ENCODE data around the gene MCF2L2.
"Not testable (repeated sequence)": the region's sequence is repeated elsewhere in the genome, so short reads cannot be mapped to it uniquely, and the experiment has no call there.

Gene MCF2L2

DNA sequence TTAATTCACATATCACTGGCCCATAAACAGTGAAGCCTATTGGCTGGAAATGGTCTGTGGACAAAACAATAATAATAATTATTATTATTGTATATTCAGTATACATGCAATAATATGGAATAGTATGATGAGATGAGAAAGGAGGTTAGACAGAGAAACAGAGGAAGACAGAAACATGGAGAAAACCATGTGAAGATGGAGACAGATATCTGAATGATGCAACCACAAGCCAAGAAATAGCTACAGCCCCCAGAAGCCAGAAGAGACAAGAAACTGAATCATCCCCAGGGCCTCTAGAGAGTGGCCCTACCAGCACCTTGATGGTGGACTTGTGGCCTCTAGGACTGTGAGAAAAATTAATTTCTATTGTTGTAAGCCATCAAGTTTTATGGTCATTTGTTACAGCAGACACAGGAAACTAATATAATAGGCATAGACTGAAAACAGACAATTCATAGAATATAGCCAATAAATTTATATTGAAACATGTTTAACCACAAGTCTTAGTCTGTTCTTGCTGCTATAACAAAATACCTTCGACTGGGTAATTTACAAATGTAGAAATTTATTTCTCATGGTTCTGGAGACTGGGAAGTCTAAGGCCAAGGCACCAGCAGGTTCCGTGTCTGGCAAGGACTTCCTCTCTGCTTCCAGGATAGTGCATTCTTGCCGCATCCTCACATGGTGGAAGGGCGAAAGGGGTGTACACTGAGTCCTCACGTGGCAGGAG lies 31.6 kb downstream of the MCF2L2 start:
- DNase-seq (ENCODE audit: low spot score), result no peak

DNA sequence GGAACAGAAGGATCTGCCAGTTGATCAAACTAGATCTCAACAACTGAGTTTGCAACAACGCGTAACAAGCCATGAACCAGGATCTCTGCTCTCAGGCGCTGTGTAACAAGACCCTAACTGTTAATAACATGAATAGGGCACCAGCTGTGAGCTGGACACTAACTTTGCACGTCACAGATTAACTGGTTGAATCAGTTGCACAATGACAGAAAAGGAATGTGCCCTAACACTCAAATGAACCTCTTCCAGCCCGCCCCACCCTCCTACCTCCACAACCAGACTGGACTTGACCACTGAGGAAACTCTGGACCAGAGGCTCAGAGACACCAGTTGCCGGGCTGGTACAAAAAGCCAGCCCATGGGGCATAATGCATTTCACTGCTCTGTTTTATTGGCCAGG lies 34.3 kb downstream of the MCF2L2 start:
- DNase-seq (ENCODE audit: low spot score), result no peak

DNA sequence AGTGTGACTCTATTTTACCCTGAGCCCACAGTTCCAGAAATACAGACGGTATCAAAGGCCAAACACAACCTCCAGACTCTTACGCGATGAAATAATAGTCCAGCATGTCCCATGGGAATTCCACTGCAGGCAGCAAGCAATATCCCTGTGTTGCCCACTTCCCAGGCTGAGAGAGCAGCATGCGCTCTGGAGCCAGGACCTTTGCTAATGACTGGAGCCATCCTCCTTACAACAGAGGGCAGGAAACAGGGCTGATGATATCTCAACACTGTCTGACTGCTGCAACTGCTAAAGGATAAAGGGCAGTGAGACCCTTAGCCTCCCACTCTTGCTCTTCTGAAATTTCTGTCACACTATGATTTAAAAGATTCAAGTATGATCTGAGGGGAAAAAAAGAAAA lies 34.8 kb downstream of the MCF2L2 start:
- no peak for DNase-seq (ENCODE audit: low spot score)

DNA sequence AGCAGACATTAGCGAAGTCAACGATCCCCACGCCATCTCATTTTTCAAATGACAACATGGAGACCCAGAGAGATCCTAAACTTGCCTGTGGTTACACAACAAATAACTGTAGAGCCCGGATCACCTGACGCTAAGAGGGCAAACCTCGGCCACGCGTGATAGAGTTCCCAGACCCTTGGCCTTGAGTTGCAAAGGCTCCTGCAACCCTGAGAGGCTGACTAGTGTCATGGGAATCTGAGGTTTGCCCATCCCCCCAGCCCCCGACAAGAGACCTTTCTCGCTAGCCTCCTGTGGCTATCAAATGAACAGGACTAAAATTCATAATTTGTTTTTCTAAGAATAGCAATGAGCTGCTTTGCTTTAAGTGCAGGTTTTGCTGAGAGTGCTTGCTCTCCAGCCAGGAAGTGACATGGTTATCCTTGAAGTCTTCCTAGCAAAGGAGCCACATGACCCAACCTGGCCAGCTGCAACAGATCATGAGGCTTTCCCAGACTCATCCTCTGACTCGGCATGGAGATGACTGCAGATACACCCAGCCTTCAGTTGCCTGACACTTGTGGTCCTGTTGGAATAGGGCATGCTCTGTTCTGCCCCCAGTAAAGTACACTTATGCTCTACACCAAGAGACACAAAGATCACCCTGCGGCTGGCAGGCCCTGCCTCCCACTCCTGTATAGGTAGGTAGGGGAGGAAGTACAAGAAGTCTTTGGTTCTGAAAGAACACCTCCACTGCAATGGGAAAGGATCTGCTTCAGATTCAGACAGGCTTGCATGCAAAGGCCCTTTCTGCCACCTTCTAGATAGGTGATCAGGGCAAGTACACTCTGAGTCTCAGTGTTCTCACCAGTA lies 36.0 kb downstream of the MCF2L2 start:
- DNase-seq (ENCODE audit: low spot score), result no peak

DNA sequence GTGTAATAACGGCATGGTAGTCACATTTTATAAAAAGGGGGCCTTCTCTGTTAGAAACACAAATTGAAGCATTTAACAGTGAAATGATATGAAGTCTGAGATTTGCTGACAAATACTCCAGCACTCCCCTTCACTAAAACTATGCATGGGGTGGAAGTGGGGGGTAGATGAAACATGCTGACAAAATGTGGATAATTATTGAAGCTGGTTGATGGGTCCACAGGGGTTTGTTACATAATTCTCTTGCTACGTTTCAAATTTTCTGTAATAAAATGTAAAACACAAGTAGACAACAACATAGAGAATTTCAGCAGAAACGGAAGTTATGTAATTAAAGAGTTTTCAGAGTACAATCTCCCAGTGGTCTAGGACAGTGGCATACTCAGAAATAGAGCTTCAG lies 37.0 kb downstream of the MCF2L2 start:
- DNase-seq (ENCODE audit: low spot score), result no peak

DNA sequence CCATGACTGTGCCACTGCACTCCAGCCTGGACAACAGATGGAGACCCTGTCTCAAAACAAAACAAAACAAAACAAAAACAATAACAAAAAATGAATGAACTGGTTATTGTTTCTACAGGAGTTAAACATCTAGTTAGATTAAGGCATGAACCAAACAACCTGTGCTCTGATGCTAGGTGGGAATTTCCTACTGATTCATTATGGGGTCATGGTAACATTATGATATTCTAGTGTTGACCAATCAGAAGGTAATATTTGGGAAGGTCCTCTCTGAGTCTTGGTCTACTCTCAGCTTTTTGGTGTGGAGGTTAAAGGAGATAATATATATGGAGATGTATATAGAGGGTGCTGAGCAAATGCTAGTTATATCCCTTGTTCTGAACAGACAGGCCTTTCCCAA lies 37.6 kb downstream of the MCF2L2 start:
- DNase-seq (ENCODE audit: low spot score), result no peak

DNA sequence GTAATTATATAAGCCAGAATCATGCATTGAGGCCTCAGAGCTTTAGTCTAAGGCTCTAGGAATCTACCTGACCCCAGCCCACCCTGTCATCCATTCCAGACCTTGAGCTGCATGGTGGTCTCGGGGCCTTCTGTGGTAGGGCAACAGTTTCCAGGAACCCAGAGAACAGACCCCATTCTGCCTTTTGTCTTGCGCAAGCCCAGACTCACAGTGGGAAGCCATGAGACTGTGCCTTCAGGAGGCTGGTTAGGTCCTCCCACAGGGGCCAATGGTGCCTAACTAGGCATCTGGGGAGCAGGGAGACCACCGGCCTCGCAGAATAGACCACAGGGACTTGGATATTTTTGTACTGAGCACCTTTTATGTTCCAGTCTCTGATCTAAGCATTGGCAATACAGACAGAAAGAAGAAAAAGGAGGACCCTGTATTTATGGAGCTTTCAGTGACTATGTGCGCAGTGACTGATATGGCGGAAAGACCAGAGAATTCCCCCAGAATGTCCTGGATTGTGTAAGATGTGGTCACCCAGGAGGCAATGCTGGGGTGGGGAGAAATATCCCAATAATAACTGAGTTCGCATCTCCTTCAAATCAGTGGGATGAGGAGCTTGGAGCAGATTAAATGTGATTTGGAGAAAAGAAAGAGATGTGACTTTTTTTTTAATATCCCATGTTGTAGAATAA lies 40.1 kb downstream of the MCF2L2 start:
- DNase-seq (ENCODE audit: low spot score), result no peak

DNA sequence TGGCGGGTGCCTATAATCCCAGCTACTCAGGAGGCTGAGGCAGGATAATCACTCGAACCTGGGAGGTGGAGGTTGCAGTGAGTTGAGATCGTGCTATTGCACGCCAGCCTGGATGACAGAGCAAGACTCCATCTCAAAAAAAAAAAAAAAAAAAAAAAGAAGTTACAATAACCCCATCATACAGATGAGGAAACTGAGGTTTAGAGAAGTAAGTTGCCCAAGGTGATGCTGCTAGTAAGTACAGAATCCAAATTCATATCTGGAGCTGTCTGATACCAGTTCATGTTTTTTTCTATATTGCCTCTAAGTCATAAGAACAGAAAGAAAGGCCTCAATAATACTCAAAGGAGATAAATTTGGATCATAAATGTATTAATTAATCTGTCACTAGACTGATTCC lies 40.6 kb downstream of the MCF2L2 start:
- no peak for DNase-seq (ENCODE audit: low spot score)

DNA sequence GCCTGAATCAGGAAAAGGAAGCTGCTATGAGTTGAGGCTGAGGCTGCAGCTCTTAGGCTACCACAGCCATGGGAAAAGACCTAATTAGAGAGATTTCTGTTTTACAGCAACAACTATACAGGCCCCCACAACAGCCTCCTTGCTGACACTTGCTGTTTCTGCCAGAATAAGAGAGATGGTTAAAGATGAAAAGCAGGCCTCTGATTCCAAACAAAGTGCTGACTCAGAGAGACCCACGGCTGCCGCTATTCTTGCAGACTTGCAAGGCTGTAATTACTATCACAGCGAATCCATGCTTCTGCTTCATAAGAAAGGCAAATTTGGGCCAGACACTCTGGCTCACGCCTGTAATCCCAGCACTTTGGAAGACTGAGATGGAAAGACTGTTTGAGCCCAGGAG lies 41.8 kb downstream of the MCF2L2 start:
- no peak for DNase-seq (ENCODE audit: low spot score)

DNA sequence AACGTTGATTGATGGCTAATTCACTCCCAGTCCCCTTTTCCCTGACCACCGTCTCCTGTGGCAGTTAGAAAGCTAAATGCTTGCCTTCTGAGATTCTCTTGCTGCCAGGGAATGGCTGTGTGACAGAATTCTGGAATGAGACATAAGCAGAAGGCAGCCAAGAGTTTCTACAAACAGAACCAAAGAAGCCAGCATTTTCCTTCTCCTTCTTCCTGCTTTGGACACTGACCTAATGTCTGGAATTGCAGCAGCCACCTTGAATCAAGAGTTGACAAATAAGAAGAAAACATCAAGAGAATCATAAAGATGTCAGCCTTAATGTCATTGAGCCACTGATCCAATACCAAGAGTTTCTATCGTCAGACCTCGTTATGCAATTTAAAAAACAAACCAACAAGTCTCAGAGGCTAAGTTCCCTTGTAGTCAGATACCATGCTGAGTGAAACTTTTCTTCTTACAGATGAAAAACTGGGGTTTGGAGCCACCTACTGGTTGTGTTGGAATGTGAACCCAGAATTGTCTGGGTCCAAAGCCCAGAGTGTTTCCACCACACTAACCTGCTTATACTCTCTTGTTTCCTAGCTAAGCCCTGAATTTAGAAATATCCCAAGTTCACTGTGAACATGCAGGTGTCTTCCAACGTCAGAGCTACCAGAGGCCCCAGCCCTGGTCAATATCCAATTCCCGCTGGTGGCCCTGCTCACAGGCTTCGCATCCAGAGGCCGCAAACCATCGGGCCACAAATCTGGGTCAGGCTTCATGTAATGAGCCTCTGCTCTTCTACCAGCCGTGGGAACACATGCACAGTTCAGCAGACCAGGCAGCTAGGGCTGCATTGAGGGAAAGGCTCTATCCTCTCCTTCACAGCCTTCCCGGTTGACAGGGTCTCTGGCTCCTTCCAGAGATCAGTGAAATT lies 42.5 kb downstream of the MCF2L2 start:
- DNase-seq (ENCODE audit: low spot score), result peak; percentile 54

DNA sequence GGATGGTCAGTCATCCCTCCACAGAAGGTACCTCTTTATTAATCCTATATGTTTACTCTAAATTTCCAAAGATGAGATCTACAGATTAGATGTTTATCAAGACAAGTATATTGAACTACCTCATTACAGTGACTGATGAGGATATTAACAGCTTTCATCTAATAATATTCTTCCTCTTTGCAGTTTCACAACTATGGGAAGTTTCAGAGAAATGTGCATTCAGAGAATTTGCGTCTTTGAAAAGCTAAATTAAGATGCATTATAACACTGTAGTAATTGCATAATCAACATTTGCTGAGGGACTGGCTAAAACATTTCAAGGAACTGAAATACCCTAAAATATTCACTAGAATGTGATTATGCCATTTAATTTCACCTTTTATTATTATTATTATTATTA lies 46.7 kb downstream of the MCF2L2 start:
- DNase-seq (ENCODE audit: low spot score), result no peak

DNA sequence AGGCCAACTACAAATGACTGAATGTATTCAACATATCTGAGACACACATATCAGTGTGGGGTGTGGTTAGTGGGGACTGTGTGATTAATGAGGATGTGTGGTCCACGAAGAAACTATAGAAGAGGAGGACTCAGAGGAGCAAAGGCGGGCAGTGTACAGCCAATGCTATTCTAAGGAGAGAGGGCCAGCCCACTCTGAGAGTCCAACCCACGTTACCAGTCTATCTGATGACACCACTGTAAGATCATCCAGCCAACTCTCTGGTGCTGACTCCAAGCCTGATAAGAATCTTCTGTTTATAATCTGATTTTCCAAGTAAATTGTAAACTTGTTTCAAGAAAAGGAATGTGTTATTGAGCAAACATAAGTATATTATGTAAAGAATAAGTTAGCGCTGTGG lies 47.2 kb downstream of the MCF2L2 start:
- no peak for DNase-seq (ENCODE audit: low spot score)

DNA sequence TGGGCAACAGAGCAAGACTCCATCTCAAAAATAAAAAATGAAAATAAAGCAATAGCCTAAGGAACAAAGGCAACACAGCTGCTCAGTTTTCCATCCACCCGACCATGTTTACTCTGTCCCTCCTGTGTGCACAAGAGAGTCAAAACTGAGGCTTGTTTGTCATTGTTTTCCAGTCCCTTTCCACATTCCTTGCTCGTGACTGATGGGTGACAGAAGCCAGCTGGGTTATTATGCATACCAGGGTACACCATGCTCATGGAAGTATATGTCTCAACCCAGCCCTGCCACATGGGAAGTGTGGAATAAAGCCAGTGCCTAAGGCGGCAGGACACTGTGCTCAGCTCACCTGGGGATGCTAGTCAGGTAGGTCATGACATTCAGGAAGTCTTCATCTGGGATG lies 49.5 kb downstream of the MCF2L2 start:
- DNase-seq (ENCODE audit: low spot score), result no peak

DNA sequence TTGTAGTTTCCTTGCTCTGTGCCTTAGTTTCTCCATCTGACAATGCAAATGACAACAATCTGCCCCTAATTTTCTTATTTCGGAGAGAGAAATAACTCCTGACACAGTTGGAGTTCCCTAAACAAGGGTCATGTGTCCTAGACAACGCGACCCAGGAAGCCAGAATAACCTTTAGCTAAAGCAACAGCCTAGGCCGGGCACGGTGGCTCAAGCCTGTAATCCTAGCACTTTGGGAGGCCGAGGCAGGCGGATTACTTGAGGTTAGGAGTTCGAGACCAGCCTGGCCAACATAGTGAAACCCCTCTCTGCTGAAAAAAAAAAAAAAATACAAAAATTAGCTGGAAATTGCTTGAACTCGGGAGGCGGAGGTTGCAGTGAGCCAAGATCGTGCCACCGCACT lies 49.9 kb downstream of the MCF2L2 start:
- no peak for DNase-seq (ENCODE audit: low spot score)

DNA sequence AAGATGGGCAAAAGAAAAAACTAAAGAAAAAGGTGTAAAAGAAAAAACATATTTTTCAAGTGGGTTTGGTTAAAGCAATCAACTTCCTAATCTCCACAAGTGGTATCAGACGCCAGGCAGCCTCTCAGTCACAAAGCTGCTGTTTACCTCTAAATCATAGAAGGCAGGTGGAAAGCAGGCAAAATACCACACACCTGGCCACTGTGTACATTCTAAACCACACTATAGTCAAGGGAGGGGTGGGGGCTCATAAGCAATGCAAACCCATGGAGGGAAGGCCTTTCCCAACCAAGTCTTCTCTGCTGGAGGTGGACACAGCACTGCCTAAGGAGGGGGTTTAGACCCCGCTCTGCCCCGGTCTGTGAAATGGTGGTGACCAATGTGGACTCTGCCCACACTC lies 50.4 kb downstream of the MCF2L2 start:
- DNase-seq (ENCODE audit: low spot score), result no peak

DNA sequence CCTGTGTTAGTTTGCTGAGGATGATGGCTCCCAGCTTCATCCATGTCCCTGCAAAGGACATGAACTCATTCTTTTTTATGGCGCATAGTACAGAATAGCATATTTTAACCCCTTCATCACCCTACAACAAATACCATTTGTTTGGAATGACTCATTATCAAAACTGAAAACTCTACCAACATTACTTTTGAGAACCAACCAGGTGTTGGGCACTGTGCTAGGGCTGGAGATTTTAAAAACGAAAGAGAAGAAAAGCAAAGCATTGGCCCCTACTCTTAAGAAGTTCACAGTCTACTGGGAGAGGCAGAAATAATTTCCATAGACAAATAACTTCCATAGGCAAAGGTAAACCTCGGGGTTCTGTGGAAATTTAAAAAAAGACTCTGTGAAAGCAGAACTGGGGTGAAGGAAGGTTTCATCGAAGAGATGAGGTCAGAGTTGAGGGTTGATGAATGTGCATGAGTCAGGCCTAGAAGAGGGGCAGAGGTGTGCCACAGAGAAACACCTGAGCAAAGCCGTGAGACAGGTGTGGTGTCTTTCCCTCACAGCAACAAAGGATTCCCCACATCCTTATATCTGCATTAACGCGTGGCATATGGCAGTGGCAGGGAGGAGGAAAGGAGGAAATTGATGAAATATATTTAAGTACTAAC lies 51.0 kb downstream of the MCF2L2 start:
- no peak for DNase-seq (ENCODE audit: low spot score)

DNA sequence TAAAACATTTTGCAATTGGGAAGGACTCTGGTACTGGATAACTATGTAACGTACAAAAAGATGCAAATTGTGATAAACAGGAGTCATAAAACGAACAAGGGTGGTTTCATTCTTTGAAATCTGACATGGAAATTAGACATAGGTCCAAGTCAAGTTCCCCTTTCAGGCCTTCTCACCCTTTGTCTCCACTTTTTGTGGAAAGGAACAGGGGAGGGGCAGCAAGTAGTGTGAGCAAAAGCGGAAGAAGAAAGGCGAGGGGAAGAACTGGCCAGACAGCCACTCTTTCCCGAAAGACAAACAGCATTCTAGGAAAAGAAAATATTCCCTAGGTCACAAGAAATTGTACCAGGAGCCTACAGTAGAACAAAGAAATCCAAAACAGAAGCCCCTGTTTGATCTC lies 52.6 kb downstream of the MCF2L2 start:
- no peak for DNase-seq (ENCODE audit: low spot score)

DNA sequence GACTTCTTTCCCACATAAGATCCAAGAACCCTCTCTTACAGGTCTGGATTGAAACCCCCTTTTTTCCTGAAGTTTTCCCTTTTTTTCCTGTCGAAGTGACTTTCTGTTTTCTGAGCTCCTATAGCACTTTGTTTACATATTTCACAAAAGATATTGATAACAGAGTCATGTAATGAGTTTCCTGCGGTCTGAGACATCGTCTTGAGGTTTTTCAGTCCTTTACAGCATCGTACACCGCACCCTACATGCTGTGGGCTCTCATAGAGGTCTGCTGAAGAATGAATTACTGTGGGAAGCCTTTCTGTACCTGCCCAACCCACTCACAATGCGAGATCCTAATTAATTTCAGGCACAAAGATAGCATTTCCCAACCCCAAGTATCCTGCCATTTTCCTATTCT lies 53.1 kb downstream of the MCF2L2 start:
- no peak for DNase-seq (ENCODE audit: low spot score)

DNA sequence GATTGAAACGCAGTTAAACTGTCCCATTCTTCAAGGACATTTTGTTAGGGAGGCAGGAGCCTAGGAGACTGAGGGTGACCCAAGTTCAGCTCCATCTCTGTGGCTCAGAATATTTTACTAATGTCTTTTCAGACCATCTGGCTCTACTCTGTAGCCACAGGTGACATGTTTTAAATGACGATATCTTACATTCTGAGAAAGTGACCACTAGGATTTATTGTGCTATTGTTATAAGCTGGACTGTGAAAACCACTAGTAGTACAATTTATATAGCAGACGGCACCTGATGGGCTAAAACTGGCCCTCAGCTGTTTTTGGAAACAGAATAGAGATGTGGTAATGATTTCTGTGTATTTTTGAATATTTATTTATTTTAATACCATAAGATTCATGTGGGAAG lies 55.5 kb downstream of the MCF2L2 start:
- DNase-seq (ENCODE audit: low spot score), result no peak

DNA sequence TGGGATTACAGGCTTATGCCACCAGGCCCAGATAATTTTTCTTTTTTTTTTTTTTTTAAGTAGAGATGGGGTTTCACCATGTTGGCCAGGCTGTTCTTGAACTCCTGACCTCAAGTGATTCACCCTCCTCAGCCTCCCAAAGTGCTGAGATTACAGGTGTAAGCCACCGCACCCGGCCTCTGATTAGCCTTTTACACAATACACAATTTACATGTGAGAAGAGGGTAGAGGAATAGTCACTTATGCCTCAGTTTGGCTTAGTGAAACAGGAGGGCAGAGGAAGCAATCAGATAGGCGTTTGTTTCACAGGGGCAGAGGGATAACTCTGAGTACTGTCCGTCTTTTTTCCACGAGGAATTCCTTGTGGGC lies 56.8 kb downstream of the MCF2L2 start:
- DNase-seq (ENCODE audit: low spot score), result not testable (repeated sequence)

DNA sequence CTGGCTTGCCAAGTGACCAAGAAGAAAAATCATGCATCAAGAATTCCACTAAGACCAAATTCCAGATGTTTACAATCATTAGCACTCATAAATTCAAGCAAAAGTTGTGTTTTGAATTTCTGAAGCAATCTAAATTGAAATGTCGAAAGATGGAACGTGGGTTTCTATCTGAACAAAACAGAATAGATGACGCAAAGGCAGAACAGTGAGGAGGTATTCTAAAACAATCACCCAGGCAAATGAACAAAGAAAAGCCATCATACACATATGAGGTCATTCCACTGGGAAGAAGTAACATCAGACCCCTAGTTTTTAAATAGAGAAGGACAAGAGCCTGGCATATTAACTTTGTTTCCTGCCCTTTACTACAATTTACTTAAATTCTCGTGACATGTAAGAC lies 58.0 kb downstream of the MCF2L2 start:
- DNase-seq (ENCODE audit: low spot score), result no peak

DNA sequence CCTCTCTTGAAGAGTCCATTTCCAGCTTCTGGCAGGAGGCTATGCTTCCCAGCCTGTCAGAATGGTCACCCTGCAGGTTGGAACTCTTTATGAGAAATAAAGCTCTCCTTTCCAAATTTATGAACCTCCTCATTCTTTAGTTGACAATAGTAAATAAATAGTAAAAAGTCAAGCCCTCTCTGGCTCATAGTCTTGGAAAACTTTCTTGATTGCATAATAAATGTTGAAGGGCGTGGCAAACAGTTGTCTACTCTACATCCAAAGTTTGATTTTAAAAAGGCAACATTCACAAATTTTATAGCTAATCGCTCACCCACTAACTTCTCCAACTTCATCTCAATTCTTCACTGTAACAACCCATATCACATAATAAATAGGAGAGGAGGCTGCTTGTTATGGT lies 58.8 kb downstream of the MCF2L2 start:
- DNase-seq (ENCODE audit: low spot score), result no peak
